Upper lobe of left lung (tissue), 6 donors: ENCODE data around the gene RBM12. TPM values are rescaled to one million over a fixed set of nuclear protein-coding genes. Genes with fewer than 3 reads are reported as not detected.

Experiments
- ATAC-seq, 2 donors: fragments of 200-7000 bp; cut with Tn5 transposase; one replicate each; pipeline ENCODE4 v1.9.1; 2022; ENCODE audit warnings: mild to moderate bottlenecking in 2 of 2, moderate library complexity in 2 of 2; ENCODE audit not compliant: low FRiP score in 2 of 2
- DNase-seq, 2 donors: peaks; one replicate each; pipeline ENCODE4 v3.0.0-alpha.2; 2019 to 2020
- H3K27ac ChIP-seq, 4 donors: fragments of 200-600 bp; sonication (generic); one replicate each; pipeline ENCODE4 v1.5.1; 2016 to 2019
- H3K27me3 ChIP-seq, 4 donors: fragments of 200-600 bp; sonication (generic); one replicate each; pipeline ENCODE4 v1.5.1; 2017 to 2019
- H3K36me3 ChIP-seq, 4 donors: fragments of 200-600 bp; sonication (generic); one replicate each; pipeline ENCODE4 v1.5.1; 2016 to 2019
- H3K4me1 ChIP-seq, 4 donors: fragments of 200-600 bp; sonication (generic); one replicate each; pipeline ENCODE4 v1.5.1; 2018 to 2019
- H3K4me3 ChIP-seq, 4 donors: fragments of 200-600 bp; sonication (generic); one replicate each; pipeline ENCODE4 v1.5.1; 2017 to 2019; ENCODE audit warnings: mild to moderate bottlenecking in 2 of 4, moderate library complexity in 1 of 4
- H3K9me3 ChIP-seq, 4 donors: fragments of 200-600 bp; sonication (generic); one replicate each; pipeline ENCODE4 v1.5.1; 2018 to 2019
- EP300 ChIP-seq, 4 donors: sonication (generic); formaldehyde crosslinking; IDR thresholded peaks; one replicate each; pipeline ENCODE4 v1.5.1; 2017; ENCODE audit warnings: antibody characterized with exemption in 4 of 4, control low read depth in 2 of 4
- POLR2A ChIP-seq, 4 donors: fragments of 450-650 bp; IDR thresholded peaks; one replicate each; pipeline ENCODE4 v1.5.1; 2016 to 2017; ENCODE audit warnings: antibody characterized with exemption in 4 of 4, mild to moderate bottlenecking in 2 of 4
- POLR2AphosphoS5 ChIP-seq, 2 donors: sonication (generic); formaldehyde crosslinking; IDR thresholded peaks; one replicate each; pipeline ENCODE4 v1.5.1; 2017; ENCODE audit warnings: antibody characterized with exemption in 2 of 2
- WGBS, 2 donors: methylation state at CpG; one replicate each; pipeline ENCODE4 v1.1.5; 2017 to 2018; 5-methylcytosine and 5-hydroxymethylcytosine counted together
- total RNA-seq, 6 donors: library from RNA; depleted of rRNA in 4 of 6; stranded (reverse); fragments of >200 nt in 4 of 6; gene quantifications; one replicate each; pipeline versions ENCODE4 v1.1.0 to v1.2.1, GENCODE V29; 2016 to 2021
- TF ChIP-seq, protein P1 (sequence below), 6 experiments: fragments of 450-650 bp in 4 of 6; fragments of 200-600 bp in 2 of 6; sonication (generic) in 2 of 6; IDR thresholded peaks; one replicate each; pipeline ENCODE4 v1.5.1; 2016 to 2019; ENCODE audit warnings: antibody characterized with exemption in 6 of 6
- donor health status: DM: no; HTN: no; CAD: no; lungs with moderate emphysema.
- donor health status: DM: no; HTN: yes; CAD: no; lungs with severe emphysema.

The RBM12 gene
- total RNA-seq, 6 donors from 2014 or later, result 14.1 to 64.9 (median 31.4) TPM

DNA sequence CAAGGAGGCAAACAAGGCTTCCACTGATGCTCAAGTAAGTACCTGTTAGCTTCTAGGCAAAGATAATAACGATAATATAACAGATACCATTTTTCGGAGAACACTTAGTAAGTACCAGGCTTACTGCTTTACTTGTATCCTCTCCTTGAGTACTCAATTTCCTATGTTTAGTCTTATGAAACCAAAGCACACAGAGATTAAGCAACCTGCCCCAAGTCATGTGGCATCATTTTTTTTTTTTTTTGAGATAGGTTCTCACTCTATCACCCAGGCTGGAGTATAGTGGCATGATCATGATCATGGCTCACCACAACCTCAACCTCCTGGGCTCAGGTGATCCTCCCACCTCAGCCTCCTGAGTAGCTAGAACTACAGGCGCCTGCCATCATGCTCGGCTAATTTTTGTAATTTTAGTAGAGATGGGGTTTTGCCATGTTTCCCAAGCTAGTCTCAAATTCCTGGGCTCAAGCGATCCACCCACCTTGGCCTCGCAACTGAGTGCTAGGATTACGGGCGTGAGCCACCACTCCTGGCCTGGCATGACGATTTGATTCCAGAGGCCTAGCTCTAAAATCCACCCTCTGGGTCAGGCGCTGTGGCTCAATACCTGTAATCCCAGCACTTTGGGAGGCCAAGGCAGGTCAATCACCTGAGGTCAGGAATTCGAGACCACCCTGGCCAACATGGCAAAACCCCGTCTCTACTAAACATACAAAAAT lies 35.1 kb downstream of the RBM12 start:
- H3K4me3 ChIP-seq, result no peak overlapping the region
- no peak for DNase-seq
- no peaks in the 10 kb centered on the region for H3K27me3 ChIP-seq
- peak overlapping the region in 1 of 4 donors; percentile 45 for H3K27ac ChIP-seq
- H3K4me1 ChIP-seq, result peaks cover 0 to 11% (median 0%) of the 10 kb centered on the region in 4 donors
- H3K36me3 ChIP-seq, result peaks cover 27 to 76% (median 54%) of the 10 kb centered on the region in 4 donors
- WGBS, 2 donors, result 88 to 90% methylated on average over 11 to 12 of the region's 12 CpGs
- no peaks in the 10 kb centered on the region for H3K9me3 ChIP-seq
- TF ChIP-seq, protein P1, sequence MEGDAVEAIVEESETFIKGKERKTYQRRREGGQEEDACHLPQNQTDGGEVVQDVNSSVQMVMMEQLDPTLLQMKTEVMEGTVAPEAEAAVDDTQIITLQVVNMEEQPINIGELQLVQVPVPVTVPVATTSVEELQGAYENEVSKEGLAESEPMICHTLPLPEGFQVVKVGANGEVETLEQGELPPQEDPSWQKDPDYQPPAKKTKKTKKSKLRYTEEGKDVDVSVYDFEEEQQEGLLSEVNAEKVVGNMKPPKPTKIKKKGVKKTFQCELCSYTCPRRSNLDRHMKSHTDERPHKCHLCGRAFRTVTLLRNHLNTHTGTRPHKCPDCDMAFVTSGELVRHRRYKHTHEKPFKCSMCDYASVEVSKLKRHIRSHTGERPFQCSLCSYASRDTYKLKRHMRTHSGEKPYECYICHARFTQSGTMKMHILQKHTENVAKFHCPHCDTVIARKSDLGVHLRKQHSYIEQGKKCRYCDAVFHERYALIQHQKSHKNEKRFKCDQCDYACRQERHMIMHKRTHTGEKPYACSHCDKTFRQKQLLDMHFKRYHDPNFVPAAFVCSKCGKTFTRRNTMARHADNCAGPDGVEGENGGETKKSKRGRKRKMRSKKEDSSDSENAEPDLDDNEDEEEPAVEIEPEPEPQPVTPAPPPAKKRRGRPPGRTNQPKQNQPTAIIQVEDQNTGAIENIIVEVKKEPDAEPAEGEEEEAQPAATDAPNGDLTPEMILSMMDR (IDR thresholded peaks at IDR 0.05), result no peak
- TF ChIP-seq EP300 (IDR thresholded peaks at IDR 0.05), result no peak
- no peak for TF ChIP-seq POLR2A (IDR thresholded peaks at IDR 0.05)
- no peak for TF ChIP-seq POLR2AphosphoS5 (IDR thresholded peaks at IDR 0.05)
- ATAC-seq, result no peak

DNA sequence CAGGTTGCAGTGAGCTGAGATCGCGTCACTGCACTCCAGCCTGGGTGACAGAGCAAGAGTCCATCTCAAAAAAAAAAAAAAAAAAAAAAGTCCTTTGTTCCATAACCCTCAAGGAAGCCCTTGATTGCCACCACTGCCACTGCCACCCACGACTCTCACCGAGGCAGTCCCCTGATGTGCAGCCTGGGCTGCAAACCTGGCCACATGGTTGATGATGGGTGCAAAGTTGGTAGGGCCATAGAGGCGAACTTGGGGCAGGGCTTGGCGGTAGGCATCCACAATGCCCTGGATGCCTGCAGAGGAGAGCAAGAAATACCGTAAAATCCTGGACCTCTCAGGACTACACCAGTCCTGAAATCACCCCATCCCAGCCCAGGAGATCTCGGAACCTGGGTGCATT lies 37.6 kb downstream of the RBM12 start:
- H3K36me3 ChIP-seq, result peaks cover 27 to 80% (median 52%) of the 10 kb centered on the region in 4 donors
- ATAC-seq (no peak), DNase-seq (no peak)
- H3K4me3 ChIP-seq, result no peak overlapping the region
- peaks cover 0 to 11% (median 0%) of the 10 kb centered on the region in 4 donors for H3K4me1 ChIP-seq
- no peaks in the 10 kb centered on the region for H3K27me3 ChIP-seq
- TF ChIP-seq POLR2AphosphoS5 (IDR thresholded peaks at IDR 0.05) (no peak), POLR2A (IDR thresholded peaks at IDR 0.05) (no peak), EP300 (IDR thresholded peaks at IDR 0.05) (no peak)
- TF ChIP-seq, protein P1 (IDR thresholded peaks at IDR 0.05), result no peak
- H3K27ac ChIP-seq, result no peak overlapping the region
- 93 to 96% methylated on average over 8 of the region's 8 CpGs for WGBS, 2 donors
- H3K9me3 ChIP-seq, result no peaks in the 10 kb centered on the region

DNA sequence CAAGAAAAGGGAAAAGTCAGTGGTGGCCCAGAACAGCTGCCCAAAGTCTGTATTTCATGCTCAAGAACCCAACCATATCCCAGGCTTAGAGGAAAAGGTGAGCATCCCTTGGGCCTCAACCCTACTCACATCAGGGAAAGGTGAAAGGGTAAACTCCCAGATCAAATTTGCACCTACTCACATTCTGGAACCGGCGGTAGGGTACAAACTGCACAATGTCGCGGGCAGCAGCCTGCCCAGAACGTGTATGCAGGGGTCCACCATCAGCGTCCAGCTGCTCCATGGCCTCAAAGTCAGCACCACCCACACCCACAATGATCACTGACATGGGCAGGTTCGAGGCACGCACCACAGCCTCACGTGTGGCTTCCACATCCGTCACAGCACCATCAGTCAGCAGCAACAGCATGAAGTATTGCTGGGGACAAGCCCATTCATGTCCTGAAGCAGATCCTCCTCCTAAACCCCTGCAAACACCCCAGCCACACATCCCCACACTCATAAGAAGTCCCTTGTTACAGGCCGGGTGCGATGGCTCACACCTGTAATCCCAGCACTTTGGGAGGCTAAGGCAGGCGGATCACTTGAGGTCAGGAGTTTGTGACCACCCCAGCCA lies 38.2 kb downstream of the RBM12 start:
- WGBS, 2 donors, result 92 to 96% methylated on average over 13 of the region's 13 CpGs
- Histone ChIP-seq H3K36me3 (peaks cover 21 to 76% (median 48%) of the 10 kb centered on the region in 4 donors), H3K4me3 (no peak overlapping the region), H3K4me1 (peaks cover 0 to 11% (median 0%) of the 10 kb centered on the region in 4 donors), H3K27ac (no peak overlapping the region), H3K9me3 (no peaks in the 10 kb centered on the region), H3K27me3 (no peaks in the 10 kb centered on the region)
- ATAC-seq (no peak), DNase-seq (no peak)
- TF ChIP-seq, protein P1 (IDR thresholded peaks at IDR 0.05), result no peak
- TF ChIP-seq POLR2AphosphoS5 (IDR thresholded peaks at IDR 0.05), result no peak

DNA sequence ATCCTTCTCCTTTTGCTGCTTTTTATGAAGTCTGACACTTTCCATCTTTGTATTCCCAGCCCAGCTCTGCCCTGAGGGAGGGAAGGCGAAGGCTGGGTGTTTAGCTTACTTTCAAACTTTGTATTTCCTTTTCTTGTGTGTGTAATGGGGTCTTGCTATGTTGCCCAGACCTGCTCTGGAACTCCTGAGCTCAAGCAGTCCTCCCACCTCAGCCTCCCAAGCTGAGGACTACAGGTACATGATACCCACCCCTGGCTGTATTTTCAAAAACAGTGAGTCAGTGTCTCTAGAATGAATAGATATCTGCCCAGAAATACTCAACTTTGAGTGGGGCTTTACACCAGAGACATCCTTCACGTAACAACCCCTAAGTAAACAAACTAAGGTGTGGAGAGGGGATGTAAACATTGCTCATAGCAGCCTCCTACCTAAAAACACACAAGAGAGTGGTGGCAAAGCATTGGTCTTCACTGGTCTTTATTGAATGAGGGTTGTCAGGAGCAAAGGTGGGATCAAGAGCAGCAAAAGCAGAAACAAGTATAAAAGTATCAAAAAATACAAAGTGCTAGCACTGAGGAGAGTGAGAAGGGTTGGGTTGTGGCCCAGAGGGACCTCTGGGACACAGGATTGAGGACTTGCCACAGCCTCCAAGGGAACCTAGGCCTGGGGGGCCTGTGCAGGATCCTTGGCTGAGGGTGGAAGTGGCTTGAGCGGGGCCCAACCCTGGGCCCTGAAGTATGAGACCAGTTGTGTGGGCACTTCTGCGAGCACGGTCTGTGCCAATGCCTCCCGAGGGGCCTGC lies 38.9 kb downstream of the RBM12 start:
- no peak for DNase-seq

More for the DNA sequence above, 38.9 kb downstream of the RBM12 start:
- peaks cover 14 to 69% (median 41%) of the 10 kb centered on the region in 4 donors for H3K36me3 ChIP-seq
- TF ChIP-seq POLR2AphosphoS5 (IDR thresholded peaks at IDR 0.05) (no peak), EP300 (IDR thresholded peaks at IDR 0.05) (no peak), POLR2A (IDR thresholded peaks at IDR 0.05) (no peak)
- TF ChIP-seq, protein P1 (IDR thresholded peaks at IDR 0.05), result no peak
- 83 to 89% methylated on average over 6 of the region's 6 CpGs for WGBS, 2 donors
- H3K4me3 ChIP-seq, result no peak overlapping the region
- H3K4me1 ChIP-seq, result peaks cover 0 to 11% (median 0%) of the 10 kb centered on the region in 4 donors
- H3K27me3 ChIP-seq, result no peaks in the 10 kb centered on the region
- no peak for ATAC-seq
- no peaks in the 10 kb centered on the region for H3K9me3 ChIP-seq
- no peak overlapping the region for H3K27ac ChIP-seq
